ENCODE results near the gene ECI1.

DNA sequence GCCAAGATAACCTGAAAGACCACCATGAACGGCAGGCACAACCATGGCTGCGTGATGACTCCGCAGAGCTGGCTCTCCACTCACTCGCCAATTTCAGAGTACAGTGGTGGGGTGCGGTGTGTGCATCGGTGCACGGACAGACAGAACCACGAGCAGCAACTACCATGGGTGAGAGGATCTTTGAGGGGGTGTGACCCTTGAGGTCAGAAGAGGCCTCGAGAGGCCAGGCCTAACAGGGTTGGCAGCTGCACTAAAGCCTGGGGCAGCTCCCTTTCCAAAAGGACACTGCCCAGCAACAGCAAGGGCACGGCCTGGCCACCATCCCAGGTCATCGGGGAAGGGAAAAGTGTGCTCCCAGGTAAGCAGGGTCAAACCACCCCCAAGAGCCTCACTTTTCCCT lies 1.9 kb upstream of the ECI1 start:
- TF ChIP-seq, protein P1, sequence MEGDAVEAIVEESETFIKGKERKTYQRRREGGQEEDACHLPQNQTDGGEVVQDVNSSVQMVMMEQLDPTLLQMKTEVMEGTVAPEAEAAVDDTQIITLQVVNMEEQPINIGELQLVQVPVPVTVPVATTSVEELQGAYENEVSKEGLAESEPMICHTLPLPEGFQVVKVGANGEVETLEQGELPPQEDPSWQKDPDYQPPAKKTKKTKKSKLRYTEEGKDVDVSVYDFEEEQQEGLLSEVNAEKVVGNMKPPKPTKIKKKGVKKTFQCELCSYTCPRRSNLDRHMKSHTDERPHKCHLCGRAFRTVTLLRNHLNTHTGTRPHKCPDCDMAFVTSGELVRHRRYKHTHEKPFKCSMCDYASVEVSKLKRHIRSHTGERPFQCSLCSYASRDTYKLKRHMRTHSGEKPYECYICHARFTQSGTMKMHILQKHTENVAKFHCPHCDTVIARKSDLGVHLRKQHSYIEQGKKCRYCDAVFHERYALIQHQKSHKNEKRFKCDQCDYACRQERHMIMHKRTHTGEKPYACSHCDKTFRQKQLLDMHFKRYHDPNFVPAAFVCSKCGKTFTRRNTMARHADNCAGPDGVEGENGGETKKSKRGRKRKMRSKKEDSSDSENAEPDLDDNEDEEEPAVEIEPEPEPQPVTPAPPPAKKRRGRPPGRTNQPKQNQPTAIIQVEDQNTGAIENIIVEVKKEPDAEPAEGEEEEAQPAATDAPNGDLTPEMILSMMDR (conservative IDR thresholded peaks at IDR 0.05; ENCODE audit: low read depth, low read length), result no peak
- TF ChIP-seq EZH2 (IDR thresholded peaks at IDR 0.05; ENCODE audit: low read length, unreplicated experiment) (no peak), EZH2phosphoT487 (IDR thresholded peaks at IDR 0.05; ENCODE audit: borderline replicate concordance, low read length) (no peak)
